Fibroblast of lung (primary cell): ENCODE data around the gene CLTA. TPM values are rescaled to one million over a fixed set of nuclear protein-coding genes. Genes with fewer than 3 reads are reported as not detected.

Experiments used
- DNase-seq, 2 donors: peaks; one replicate each; pipeline versions ENCODE4 v3.0.0 to v3.0.0-alpha.2; 2010; ENCODE audit warnings: low read depth in 2 of 2
- H2AFZ ChIP-seq: 2 replicates; pipeline ENCODE4 v1.5.1; 2012; ENCODE audit warnings: low read length, control low read depth, inconsistent platforms
- H3K27ac ChIP-seq: 2 replicates; pipeline ENCODE4 v1.5.1; 2011; ENCODE audit warnings: low read length, control low read depth; ENCODE audit not compliant: insufficient read depth
- H3K27me3 ChIP-seq: 2 replicates; pipeline ENCODE4 v1.5.1; 2011; ENCODE audit warnings: mild to moderate bottlenecking, low read length; ENCODE audit not compliant: control insufficient read depth, insufficient read depth
- H3K36me3 ChIP-seq: 2 replicates; pipeline ENCODE4 v1.5.1; 2011; ENCODE audit warnings: low read length; ENCODE audit not compliant: control insufficient read depth, insufficient read depth
- H3K4me1 ChIP-seq: 2 replicates; pipeline ENCODE4 v1.5.1; 2011; ENCODE audit warnings: low read length; ENCODE audit not compliant: control insufficient read depth, insufficient read depth; ENCODE audit errors: extremely low read depth
- H3K4me2 ChIP-seq: 2 replicates; pipeline ENCODE4 v1.5.1; 2011; ENCODE audit warnings: low read length, control low read depth; ENCODE audit not compliant: insufficient read depth; ENCODE audit errors: extremely low read depth
- H3K4me3 ChIP-seq, 4 experiments: fragments of 200-600 bp in 1 of 4; sonication (generic) in 1 of 4; replicated peaks in 1 of 4; 2 replicates each; pipeline ENCODE4 v1.5.1; 2011 to 2016; ENCODE audit warnings: low read length in 4 of 4, low read depth in 3 of 4, mild to moderate bottlenecking in 3 of 4, control low read depth in 2 of 4, inconsistent platforms in 1 of 4, mixed read lengths in 1 of 4; ENCODE audit not compliant: insufficient read depth in 1 of 4; ENCODE audit errors: control extremely low read depth in 1 of 4
- H3K79me2 ChIP-seq: 2 replicates; pipeline ENCODE4 v1.5.1; 2012; ENCODE audit warnings: mild to moderate bottlenecking, low read length, inconsistent platforms; ENCODE audit not compliant: control insufficient read depth, insufficient read depth
- H3K9ac ChIP-seq: 2 replicates; pipeline ENCODE4 v1.5.1; 2011; ENCODE audit warnings: mild to moderate bottlenecking, low read length, control low read depth; ENCODE audit not compliant: insufficient read depth
- H3K9me3 ChIP-seq: 2 replicates; pipeline ENCODE4 v1.5.1; 2012; ENCODE audit warnings: low read depth, low read length; ENCODE audit not compliant: control insufficient read depth, insufficient read depth
- H4K20me1 ChIP-seq: 2 replicates; pipeline ENCODE4 v1.5.1; 2011; ENCODE audit warnings: low read length; ENCODE audit not compliant: control insufficient read depth, insufficient read depth; ENCODE audit errors: extremely low read depth
- EZH2 ChIP-seq: IDR thresholded peaks from 2 replicates; pipeline ENCODE4 v1.5.1; 2012; ENCODE audit warnings: low read length, control low read depth, mild to moderate bottlenecking; ENCODE audit errors: missing control alignments
- polyA plus RNA-seq, 2 donors: library from polyadenylated mRNA; depleted of rRNA in 1 of 2; stranded (reverse) in 1 of 2; unstranded in 1 of 2; fragments of >200 nt; gene quantifications; 2 replicates each; pipeline ENCODE4 v1.2.1, GENCODE V29; 2011 to 2012; ENCODE audit warnings: missing spikeins in 1 of 2
- total RNA-seq: library from RNA; depleted of rRNA; stranded (reverse); fragments of >200 nt; gene quantifications from 2 replicates; pipeline ENCODE4 v1.2.1, GENCODE V29; 2014
- TF ChIP-seq, protein P1 (sequence below), 2 donors: IDR thresholded peaks in 1 of 2; conservative IDR thresholded peaks in 1 of 2; 1 replicate in 1 of 2; 2 replicates in 1 of 2; pipeline ENCODE4 v1.5.1; 2011 to 2012; ENCODE audit warnings: low read length in 2 of 2, control low read depth in 1 of 2, inconsistent platforms in 1 of 2, low read depth in 1 of 2, mild to moderate bottlenecking in 1 of 2

Gene CLTA
- total and polyA plus RNA-seq, 2 donors (not counting 1 experiment from before 2014, with no cell fraction given), result 238 to 341 TPM

GRCh38 chr9:36191290-36191645 lies 547 bp downstream of the CLTA start:
- peak overlapping the region; percentile 86 for H3K27ac ChIP-seq

GRCh38 chr9:36191686-36192085 lies 965 bp downstream of the CLTA start:
- no peaks in the 10 kb centered on the region for H3K36me3 ChIP-seq
- H3K4me3 ChIP-seq, result peak overlapping the region; percentile 62 to 99 (median 82)
- no peaks in the 10 kb centered on the region for H3K9me3 ChIP-seq
- H3K79me2 ChIP-seq, result peaks cover 57% of the 10 kb centered on the region
- peak overlapping the region; percentile 72 for H3K9ac ChIP-seq
- H3K4me1 ChIP-seq, result peaks cover 12% of the 10 kb centered on the region
- H2AFZ ChIP-seq, result no peak overlapping the region
- DNase-seq, result no peak
- peak overlapping the region; percentile 86 for H3K27ac ChIP-seq
- peak overlapping the region; percentile 99 for H3K4me2 ChIP-seq
- H4K20me1 ChIP-seq, result peaks cover 2% of the 10 kb centered on the region
- no peaks in the 10 kb centered on the region for H3K27me3 ChIP-seq
- TF ChIP-seq, protein P1, sequence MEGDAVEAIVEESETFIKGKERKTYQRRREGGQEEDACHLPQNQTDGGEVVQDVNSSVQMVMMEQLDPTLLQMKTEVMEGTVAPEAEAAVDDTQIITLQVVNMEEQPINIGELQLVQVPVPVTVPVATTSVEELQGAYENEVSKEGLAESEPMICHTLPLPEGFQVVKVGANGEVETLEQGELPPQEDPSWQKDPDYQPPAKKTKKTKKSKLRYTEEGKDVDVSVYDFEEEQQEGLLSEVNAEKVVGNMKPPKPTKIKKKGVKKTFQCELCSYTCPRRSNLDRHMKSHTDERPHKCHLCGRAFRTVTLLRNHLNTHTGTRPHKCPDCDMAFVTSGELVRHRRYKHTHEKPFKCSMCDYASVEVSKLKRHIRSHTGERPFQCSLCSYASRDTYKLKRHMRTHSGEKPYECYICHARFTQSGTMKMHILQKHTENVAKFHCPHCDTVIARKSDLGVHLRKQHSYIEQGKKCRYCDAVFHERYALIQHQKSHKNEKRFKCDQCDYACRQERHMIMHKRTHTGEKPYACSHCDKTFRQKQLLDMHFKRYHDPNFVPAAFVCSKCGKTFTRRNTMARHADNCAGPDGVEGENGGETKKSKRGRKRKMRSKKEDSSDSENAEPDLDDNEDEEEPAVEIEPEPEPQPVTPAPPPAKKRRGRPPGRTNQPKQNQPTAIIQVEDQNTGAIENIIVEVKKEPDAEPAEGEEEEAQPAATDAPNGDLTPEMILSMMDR (conservative IDR thresholded peaks at IDR 0.05 in 1 of 2, IDR thresholded peaks at IDR 0.05 in 1 of 2; ENCODE audit: low read depth in 1 of 2, low read length in 2 of 2), result no peak
- no peak for TF ChIP-seq EZH2

More at GRCh38 chr9:36191290-36191645, 547 bp downstream of the CLTA start:
- no peaks in the 10 kb centered on the region for H3K27me3 ChIP-seq
- H3K9me3 ChIP-seq, result no peaks in the 10 kb centered on the region
- no peak for TF ChIP-seq EZH2
- TF ChIP-seq, protein P1 (conservative IDR thresholded peaks at IDR 0.05 in 1 of 2, IDR thresholded peaks at IDR 0.05 in 1 of 2; ENCODE audit: low read depth in 1 of 2, low read length in 2 of 2), result no peak
- peak overlapping the region; percentile 62 to 99 (median 82) for H3K4me3 ChIP-seq
- H2AFZ ChIP-seq, result no peak overlapping the region
- peak overlapping the region; percentile 72 for H3K9ac ChIP-seq
- no peaks in the 10 kb centered on the region for H3K36me3 ChIP-seq
- peak in 1 of 2 donors; percentile 22 for DNase-seq
- H3K79me2 ChIP-seq, result peaks cover 53% of the 10 kb centered on the region
- H4K20me1 ChIP-seq, result peaks cover 2% of the 10 kb centered on the region
- peaks cover 12% of the 10 kb centered on the region for H3K4me1 ChIP-seq
- peak overlapping the region; percentile 99 for H3K4me2 ChIP-seq

DNA sequence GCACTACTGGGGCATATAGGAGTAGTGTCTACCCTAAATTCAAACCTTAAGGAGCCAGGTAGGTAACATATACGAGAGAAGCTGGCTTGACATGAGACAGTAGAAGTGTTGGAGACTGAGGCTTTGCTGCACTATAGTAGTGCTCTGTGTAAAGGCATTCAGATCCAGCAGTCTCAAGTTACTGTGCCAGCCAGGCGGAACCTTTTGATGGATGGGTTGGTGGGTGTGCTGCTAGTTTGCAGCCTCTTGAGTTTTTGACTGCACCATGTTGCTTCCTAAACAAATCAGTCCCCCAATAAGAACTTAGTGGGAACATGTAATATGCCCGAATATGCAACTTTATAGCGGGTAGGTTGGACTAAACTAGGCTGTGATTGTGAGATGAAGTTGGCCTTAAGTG lies 1.5 kb downstream of the CLTA start:
- no peak overlapping the region for H3K27ac ChIP-seq
- H3K4me3 ChIP-seq, result peak overlapping the region; percentile 62 to 99 (median 82)
- H3K4me1 ChIP-seq, result peaks cover 12% of the 10 kb centered on the region
- peak in 1 of 2 donors; percentile 32 for DNase-seq
- H3K27me3 ChIP-seq, result no peaks in the 10 kb centered on the region
- H3K79me2 ChIP-seq, result peaks cover 62% of the 10 kb centered on the region
- H3K9me3 ChIP-seq, result no peaks in the 10 kb centered on the region
- H3K9ac ChIP-seq, result no peak overlapping the region
- H4K20me1 ChIP-seq, result peaks cover 2% of the 10 kb centered on the region
- no peak overlapping the region for H2AFZ ChIP-seq
- no peaks in the 10 kb centered on the region for H3K36me3 ChIP-seq
- H3K4me2 ChIP-seq, result peak overlapping the region; percentile 99
- TF ChIP-seq EZH2, result no peak
- TF ChIP-seq, protein P1 (conservative IDR thresholded peaks at IDR 0.05 in 1 of 2, IDR thresholded peaks at IDR 0.05 in 1 of 2; ENCODE audit: low read depth in 1 of 2, low read length in 2 of 2), result no peak
